Smooth muscle cell (in vitro differentiated cells): ENCODE results near the gene GOLGA7B. TPM values are rescaled to one million over a fixed set of nuclear protein-coding genes. Genes with fewer than 3 reads are reported as not detected.

Experiments used
- DNase-seq: peaks from one replicate; lab custom pipeline; 2025; ENCODE audit not compliant: unreplicated experiment; lab: John Stamatoyannopoulos, UW
- H2AFZ ChIP-seq: fragments of 200-600 bp; sonication (generic); 2 replicates; pipeline ENCODE4 v1.6.0; 2016; ENCODE audit warnings: antibody characterized with exemption, low read depth, mild to moderate bottlenecking
- H3F3A ChIP-seq: fragments of 200-600 bp; sonication (generic); 2 replicates; pipeline ENCODE4 v1.6.0; 2017; ENCODE audit warnings: antibody characterized with exemption, low read depth
- H3K27ac ChIP-seq: fragments of 200-600 bp; sonication (generic); 2 replicates; pipeline ENCODE4 v1.5.1; 2016; ENCODE audit warnings: low read depth, mild to moderate bottlenecking
- H3K27me3 ChIP-seq: fragments of 200-600 bp; sonication (generic); 2 replicates; pipeline ENCODE4 v1.6.1; 2016; ENCODE audit warnings: low read depth, mild to moderate bottlenecking
- H3K36me3 ChIP-seq: fragments of 200-600 bp; sonication (generic); 2 replicates; pipeline ENCODE4 v1.5.1; 2016; ENCODE audit warnings: low read depth
- H3K4me1 ChIP-seq: fragments of 200-600 bp; sonication (generic); 2 replicates; pipeline ENCODE4 v1.5.1; 2016; ENCODE audit warnings: low read depth
- H3K4me2 ChIP-seq: fragments of 200-600 bp; sonication (generic); 2 replicates; pipeline ENCODE4 v1.6.0; 2016; ENCODE audit warnings: mild to moderate bottlenecking
- H3K4me3 ChIP-seq: fragments of 200-600 bp; sonication (generic); 2 replicates; pipeline ENCODE4 v1.5.1; 2016; ENCODE audit warnings: mild to moderate bottlenecking
- H3K79me2 ChIP-seq: fragments of 200-600 bp; sonication (generic); 2 replicates; pipeline ENCODE4 v1.6.0; 2016; ENCODE audit warnings: low read depth, mild to moderate bottlenecking
- H3K9ac ChIP-seq: fragments of 200-600 bp; sonication (generic); 2 replicates; pipeline ENCODE4 v1.6.0; 2016; ENCODE audit warnings: low read depth
- H3K9me3 ChIP-seq: fragments of 200-600 bp; sonication (generic); replicated peaks from 2 replicates; pipeline ENCODE4 v1.5.1; 2016; ENCODE audit warnings: low read depth
- H4K20me1 ChIP-seq: fragments of 200-600 bp; sonication (generic); 2 replicates; pipeline ENCODE4 v1.6.0; 2016; ENCODE audit warnings: low read depth
- WGBS: methylation state at CpG from one replicate; pipeline ENCODE4 v1.1.7; 2016; ENCODE audit warnings: low lambda C conversion rate; 5-methylcytosine and 5-hydroxymethylcytosine counted together
- polyA plus RNA-seq: library from polyadenylated mRNA; unstranded; fragments of >200 nt; fragmentation: Nextera tagmentation; extraction: Ambion mirVana; gene quantifications from 2 replicates; pipeline ENCODE4 v1.2.1, GENCODE V29; 2016
- total RNA-seq: library from RNA; depleted of rRNA; stranded (reverse); fragments of >200 nt; gene quantifications from 2 replicates; pipeline ENCODE4 v1.2.3, GENCODE V29; 2014
- TF ChIP-seq, protein P1 (sequence below): fragments of 200-600 bp; sonication (generic); IDR thresholded peaks from 2 replicates; pipeline ENCODE4 v1.5.1; 2017; ENCODE audit warnings: borderline replicate concordance, mild to moderate bottlenecking, antibody characterized with exemption; ENCODE audit not compliant: insufficient read depth, poor library complexity, severe bottlenecking

GOLGA7B gene
- total and polyA plus RNA-seq, 2 experiments from 2014 or later = not detected

DNA sequence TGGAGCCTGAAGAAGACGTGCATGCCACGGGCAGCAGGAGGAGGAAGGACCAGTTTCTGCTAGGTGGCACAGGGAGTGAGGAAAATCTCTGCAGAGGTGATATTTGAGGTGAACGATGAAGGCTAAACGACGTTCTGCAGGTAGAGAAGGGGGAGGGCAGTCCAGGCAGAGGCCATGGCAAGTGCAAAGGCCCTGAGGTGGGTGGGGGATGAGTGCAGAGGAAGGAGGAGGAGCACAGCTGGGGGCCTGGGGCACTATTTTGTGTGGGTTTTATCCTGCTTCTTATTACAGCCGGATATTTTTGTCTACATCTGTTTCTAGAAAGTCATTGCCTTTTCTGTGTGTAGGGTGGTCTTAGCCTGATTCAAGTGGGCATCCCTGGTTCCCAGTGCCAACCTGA lies 57.6 kb downstream of the GOLGA7B start:
- TF ChIP-seq, protein P1, sequence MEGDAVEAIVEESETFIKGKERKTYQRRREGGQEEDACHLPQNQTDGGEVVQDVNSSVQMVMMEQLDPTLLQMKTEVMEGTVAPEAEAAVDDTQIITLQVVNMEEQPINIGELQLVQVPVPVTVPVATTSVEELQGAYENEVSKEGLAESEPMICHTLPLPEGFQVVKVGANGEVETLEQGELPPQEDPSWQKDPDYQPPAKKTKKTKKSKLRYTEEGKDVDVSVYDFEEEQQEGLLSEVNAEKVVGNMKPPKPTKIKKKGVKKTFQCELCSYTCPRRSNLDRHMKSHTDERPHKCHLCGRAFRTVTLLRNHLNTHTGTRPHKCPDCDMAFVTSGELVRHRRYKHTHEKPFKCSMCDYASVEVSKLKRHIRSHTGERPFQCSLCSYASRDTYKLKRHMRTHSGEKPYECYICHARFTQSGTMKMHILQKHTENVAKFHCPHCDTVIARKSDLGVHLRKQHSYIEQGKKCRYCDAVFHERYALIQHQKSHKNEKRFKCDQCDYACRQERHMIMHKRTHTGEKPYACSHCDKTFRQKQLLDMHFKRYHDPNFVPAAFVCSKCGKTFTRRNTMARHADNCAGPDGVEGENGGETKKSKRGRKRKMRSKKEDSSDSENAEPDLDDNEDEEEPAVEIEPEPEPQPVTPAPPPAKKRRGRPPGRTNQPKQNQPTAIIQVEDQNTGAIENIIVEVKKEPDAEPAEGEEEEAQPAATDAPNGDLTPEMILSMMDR = no peak
- H3K9me3 ChIP-seq = no peaks in the 10 kb centered on the region
- no peaks in the 10 kb centered on the region for H3K36me3 ChIP-seq
- no peaks in the 10 kb centered on the region for H3K4me1 ChIP-seq
- peaks cover 6% of the 10 kb centered on the region for H3K27me3 ChIP-seq
- no peak overlapping the region for H3K4me3 ChIP-seq
- no peaks in the 10 kb centered on the region for H3F3A ChIP-seq
- no peak overlapping the region for H3K27ac ChIP-seq
- H3K79me2 ChIP-seq = no peaks in the 10 kb centered on the region
- no peak overlapping the region for H3K4me2 ChIP-seq
- H2AFZ ChIP-seq = no peak overlapping the region
- 78% methylated on average over 6 of the region's 6 CpGs for WGBS
- H4K20me1 ChIP-seq = no peaks in the 10 kb centered on the region
- H3K9ac ChIP-seq = no peak overlapping the region
- DNase-seq = no peak

DNA sequence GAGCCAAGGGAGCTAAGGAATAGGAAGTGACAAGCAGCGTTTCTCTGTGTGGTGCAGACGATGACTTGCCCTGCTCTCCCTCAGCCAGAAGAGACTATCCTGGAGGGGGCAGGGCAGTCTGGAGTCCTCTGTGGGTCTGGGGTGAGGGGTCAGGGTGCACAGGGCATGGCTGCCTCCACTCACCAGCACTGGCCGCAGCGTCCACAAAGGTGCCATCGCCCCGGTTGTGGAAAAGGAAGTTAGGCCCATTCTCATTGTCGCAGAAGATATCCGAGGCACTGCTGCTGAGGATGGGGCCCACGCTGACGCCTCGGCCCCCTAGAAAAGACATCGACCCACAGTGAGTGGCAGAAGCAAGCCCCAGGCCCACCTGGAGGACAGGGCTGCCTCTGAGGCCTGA lies 58.2 kb downstream of the GOLGA7B start:
- 90% methylated on average over 12 of the region's 12 CpGs for WGBS

DNA sequence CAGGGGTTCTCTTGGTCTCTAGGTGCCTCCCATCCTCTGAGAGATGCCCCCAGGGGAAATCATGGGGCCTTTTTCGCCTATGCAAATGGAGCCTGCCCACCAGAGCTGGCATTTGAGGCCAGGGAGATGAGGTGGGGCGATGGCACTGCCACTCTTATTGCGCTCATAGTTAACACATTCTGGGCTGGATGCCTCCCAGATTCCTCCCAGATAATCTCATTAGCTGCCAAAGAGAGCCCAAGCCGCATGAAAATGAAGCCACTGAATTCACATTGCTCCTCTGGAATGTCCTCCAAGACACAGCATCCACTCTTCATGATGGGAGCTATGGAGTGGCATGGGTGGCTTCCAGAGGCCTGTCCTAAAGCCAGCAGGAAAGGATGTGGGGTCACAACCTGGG lies 61.0 kb downstream of the GOLGA7B start:
- TF ChIP-seq, protein P1 = no peak
- no peak overlapping the region for H2AFZ ChIP-seq
- H3K27me3 ChIP-seq = peaks cover 18% of the 10 kb centered on the region
- no peak overlapping the region for H3K4me2 ChIP-seq
- no peaks in the 10 kb centered on the region for H3K4me1 ChIP-seq
- no peaks in the 10 kb centered on the region for H4K20me1 ChIP-seq
- H3K9ac ChIP-seq = no peak overlapping the region
- no peak overlapping the region for H3K4me3 ChIP-seq
- 82% methylated on average over 4 of the region's 4 CpGs for WGBS
- no peaks in the 10 kb centered on the region for H3K9me3 ChIP-seq
- H3K79me2 ChIP-seq = no peaks in the 10 kb centered on the region
- no peak overlapping the region for H3K27ac ChIP-seq
- H3F3A ChIP-seq = no peaks in the 10 kb centered on the region
- DNase-seq = no peak
- no peaks in the 10 kb centered on the region for H3K36me3 ChIP-seq

More for the DNA sequence above, 58.2 kb downstream of the GOLGA7B start:
- Histone ChIP-seq H4K20me1 (no peaks in the 10 kb centered on the region), H3K27ac (no peak overlapping the region), H3K9me3 (no peaks in the 10 kb centered on the region), H3K79me2 (no peaks in the 10 kb centered on the region), H3K36me3 (no peaks in the 10 kb centered on the region), H3K9ac (no peak overlapping the region), H3K4me1 (no peaks in the 10 kb centered on the region), H3F3A (no peaks in the 10 kb centered on the region), H2AFZ (no peak overlapping the region), H3K4me3 (no peak overlapping the region), H3K4me2 (no peak overlapping the region), H3K27me3 (peaks cover 11% of the 10 kb centered on the region)
- TF ChIP-seq, protein P1 = no peak
- no peak for DNase-seq

DNA sequence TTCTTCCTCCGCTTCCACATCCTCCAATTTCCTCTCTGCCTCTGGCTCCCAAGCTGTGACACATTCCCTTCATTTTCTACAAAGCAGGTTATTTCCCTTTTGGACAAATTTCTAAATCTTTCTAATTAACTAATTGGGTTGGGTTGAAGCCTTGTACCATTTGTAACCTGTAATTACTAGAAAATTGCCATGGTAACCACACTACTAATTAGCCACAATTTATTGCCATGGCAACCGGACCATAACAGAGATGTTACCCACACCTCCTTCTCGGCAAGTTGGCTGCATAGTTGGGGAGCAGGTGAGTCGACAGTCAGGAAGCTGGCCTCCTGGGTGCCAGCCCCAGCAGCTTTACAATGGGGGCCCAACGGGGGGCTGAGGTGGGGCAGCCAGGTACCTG lies 61.6 kb downstream of the GOLGA7B start:
- H3K4me1 ChIP-seq = no peaks in the 10 kb centered on the region
- no peak overlapping the region for H3K4me2 ChIP-seq
- H3K79me2 ChIP-seq = no peaks in the 10 kb centered on the region
- no peaks in the 10 kb centered on the region for H3K36me3 ChIP-seq
- no peaks in the 10 kb centered on the region for H3K9me3 ChIP-seq
- H2AFZ ChIP-seq = no peak overlapping the region
- H3K27me3 ChIP-seq = peaks cover 19% of the 10 kb centered on the region
- H4K20me1 ChIP-seq = no peaks in the 10 kb centered on the region
- H3F3A ChIP-seq = no peaks in the 10 kb centered on the region
- WGBS = 75% methylated on average over 5 of the region's 5 CpGs
- H3K27ac ChIP-seq = no peak overlapping the region
- TF ChIP-seq, protein P1 = no peak
- no peak for DNase-seq
- H3K4me3 ChIP-seq = no peak overlapping the region
- H3K9ac ChIP-seq = no peak overlapping the region
